ENCODE measurements around the gene CRTC1.
"Not testable (repeated sequence)": the region's sequence is repeated elsewhere in the genome, so short reads cannot be mapped to it uniquely, and the experiment has no call there.

The CRTC1 gene

GRCh38 chr19:18809149-18809868 is 125.8 kb downstream of the CRTC1 start:
- no peak for DNase-seq

GRCh38 chr19:18811638-18812037 is 128.2 kb downstream of the CRTC1 start:
- DNase-seq, result not testable (repeated sequence)

GRCh38 chr19:18814063-18814462 is 130.6 kb downstream of the CRTC1 start:
- DNase-seq, result no peak

- no peak for DNase-seq
Observed at GRCh38 chr19:18815673-18816072, 132.2 kb downstream of the CRTC1 start.

GRCh38 chr19:18816645-18817044 is 133.2 kb downstream of the CRTC1 start:
- not testable (repeated sequence) for DNase-seq

GRCh38 chr19:18817574-18817973 is 134.1 kb downstream of the CRTC1 start:
- no peak for DNase-seq

- DNase-seq, result no peak
Observed at GRCh38 chr19:18828786-18829185, 145.3 kb downstream of the CRTC1 start.

- DNase-seq, result no peak
Observed at GRCh38 chr19:18830488-18830887, 147.0 kb downstream of the CRTC1 start.

- DNase-seq, result peak; percentile 95
Observed at GRCh38 chr19:18831524-18832305, 148.2 kb downstream of the CRTC1 start, which contains the start of gene UPF1. Gene UPF1, plus strand, starts transcription at chr19:18831959. Its CDS starts 251 bp downstream, at chr19:18832210.
